GM12878 (cell line): ENCODE data around the gene TNFSF15. TPM values are rescaled to one million over a fixed set of nuclear protein-coding genes. Genes with fewer than 3 reads are reported as not detected.

Source experiments
- ATAC-seq: fragments of 200-7000 bp; cut with Tn5 transposase; 3 replicates; pipeline ENCODE4 v1.9.1; 2020; ENCODE audit warnings: mild to moderate bottlenecking, moderate library complexity
- BruUV-seq: library from RNA; stranded (reverse); fragments of 400-500 nt; replicated peaks from 2 replicates; lab custom pipeline; 2021; lab: Mats Ljungman, UMichigan
- CTCF ChIA-PET: fragments of 300-600 bp; sonication (Branson Sonifier 250); formaldehyde crosslinking; extraction: SDS; loops from one replicate; lab custom pipeline; 2021; ENCODE audit warnings: inconsistent platforms; lab: Yijun Ruan, JAX
- POLR2A ChIA-PET: fragments of 350-600 bp; formaldehyde crosslinking; extraction: SDS; loops from one replicate; lab custom pipeline; 2021; ENCODE audit warnings: inconsistent platforms; lab: Charles Lee
- RAD21 ChIA-PET: fragments of 300-600 bp; sonication (Branson Sonifier 250); formaldehyde crosslinking; loops from one replicate; lab custom pipeline; 2023; ENCODE audit warnings: antibody characterized with exemption; ENCODE audit not compliant: unreplicated experiment; lab: Charles Lee
- SMC1A ChIA-PET: fragments of 300-600 bp; sonication (Branson Sonifier 250); formaldehyde crosslinking; loops from one replicate; lab custom pipeline; 2023; ENCODE audit not compliant: unreplicated experiment, uncharacterized antibody; lab: Charles Lee
- DNase-seq: peaks from one replicate; pipeline ENCODE4 v3.0.0-alpha.2; 2011; ENCODE audit warnings: low read depth, low spot score
- FAIRE-seq: peaks from 3 replicates; lab custom pipeline; 2011; peaks lifted over from hg19 to GRCh38; lab: Jason Lieb, UNC
- H2AFZ ChIP-seq: 2 replicates; pipeline ENCODE4 v1.6.0; 2011; ENCODE audit warnings: low read depth, low read length, control low read depth; ENCODE audit not compliant: control insufficient read depth
- H3K27ac ChIP-seq: 2 replicates; pipeline ENCODE4 v1.5.1; 2011; ENCODE audit warnings: control low read depth; ENCODE audit not compliant: control insufficient read depth, insufficient read depth
- H3K27me3 ChIP-seq, 2 experiments: replicated peaks in 1 of 2; 2 replicates each; pipeline versions ENCODE4 v1.6.0 to v1.6.1; 2011; ENCODE audit warnings: low read length in 1 of 2; ENCODE audit not compliant: control insufficient read depth in 2 of 2, insufficient read depth in 2 of 2
- H3K36me3 ChIP-seq, 2 experiments: 2 replicates each; pipeline ENCODE4 v1.5.1; 2011; ENCODE audit warnings: low read length in 1 of 2; ENCODE audit not compliant: control insufficient read depth in 2 of 2, insufficient read depth in 2 of 2
- H3K4me1 ChIP-seq: 2 replicates; pipeline ENCODE4 v1.6.1; 2011; ENCODE audit warnings: mild to moderate bottlenecking, low read length, moderate library complexity, mixed read lengths; ENCODE audit not compliant: control insufficient read depth, insufficient read depth
- H3K4me2 ChIP-seq: 2 replicates; pipeline ENCODE4 v1.6.0; 2011; ENCODE audit warnings: control low read depth; ENCODE audit not compliant: control insufficient read depth, insufficient read depth
- H3K4me3 ChIP-seq: fragments of 200-600 bp; sonication (generic); 2 replicates; pipeline ENCODE4 v1.5.1; 2016
- H3K79me2 ChIP-seq: 2 replicates; pipeline ENCODE4 v1.6.0; 2011; ENCODE audit warnings: low read length; ENCODE audit not compliant: control insufficient read depth, insufficient read depth
- H3K9ac ChIP-seq: 2 replicates; pipeline ENCODE4 v1.8.0; 2011; ENCODE audit warnings: low read length, control low read depth, mixed read lengths; ENCODE audit not compliant: control insufficient read depth, insufficient read depth
- H3K9me3 ChIP-seq: replicated peaks from 3 replicates; pipeline ENCODE4 v1.5.1; 2011; ENCODE audit warnings: mild to moderate bottlenecking, low read length; ENCODE audit not compliant: control insufficient read depth, insufficient read depth
- H4K20me1 ChIP-seq: 2 replicates; pipeline ENCODE4 v1.6.0; 2011; ENCODE audit not compliant: control insufficient read depth, insufficient read depth
- CEBPB ChIP-seq, 2 experiments: fragments of 150-350 bp in 1 of 2; IDR thresholded peaks; 2 replicates each; pipeline ENCODE4 v1.6.1; 2012 to 2014; ENCODE audit warnings: low read depth in 2 of 2, low read length in 2 of 2, borderline replicate concordance in 1 of 2, inconsistent platforms in 1 of 2
- CHD2 ChIP-seq: IDR thresholded peaks from 2 replicates; pipeline ENCODE4 v1.6.1; 2011; ENCODE audit warnings: low read depth, low read length, improper control_type of control experiment, borderline replicate concordance
- FOS ChIP-seq: IDR thresholded peaks from 3 replicates; pipeline ENCODE4 v1.6.1; 2011; ENCODE audit warnings: borderline replicate concordance; ENCODE audit not compliant: insufficient read length; ENCODE audit errors: extremely low read depth
- IKZF2 ChIP-seq, 2 experiments: fragments of 450-650 bp; IDR thresholded peaks; 2 replicates each; pipeline ENCODE4 v1.6.1; 2017; ENCODE audit warnings: mild to moderate bottlenecking in 2 of 2, moderate library complexity in 2 of 2
- NR2C2 ChIP-seq: IDR thresholded peaks from 2 replicates; pipeline ENCODE4 v1.6.1; 2011; ENCODE audit warnings: borderline replicate concordance, low read depth; ENCODE audit not compliant: control insufficient read depth, insufficient read length
- POU2F2 ChIP-seq: IDR thresholded peaks from 3 replicates; pipeline ENCODE4 v1.6.1; 2011; ENCODE audit warnings: low read depth, mild to moderate bottlenecking, low read length, borderline replicate concordance
- RUNX3 ChIP-seq: IDR thresholded peaks from 2 replicates; pipeline ENCODE4 v1.6.1; 2012; ENCODE audit warnings: low read length, inconsistent platforms
- SIN3A ChIP-seq: IDR thresholded peaks from 2 replicates; pipeline ENCODE4 v1.6.1; 2012; ENCODE audit warnings: low read depth, low read length, improper control_type of control experiment
- SRF ChIP-seq, 2 experiments: IDR thresholded peaks; 2 replicates each; pipeline ENCODE4 v1.6.1; 2011; ENCODE audit warnings: low read depth in 2 of 2, low read length in 2 of 2, mild to moderate bottlenecking in 1 of 2, moderate library complexity in 1 of 2
- SUZ12 ChIP-seq: fragments of 200-600 bp; sonication (generic); IDR thresholded peaks from one replicate; pipeline ENCODE4 v1.6.1; 2018; ENCODE audit warnings: antibody characterized with exemption, mild to moderate bottlenecking; ENCODE audit not compliant: unreplicated experiment
- WGBS: methylation state at CpG from one replicate; pipeline ENCODE4 v1.1.6; 2016; ENCODE audit warnings: low lambda C conversion rate; ENCODE audit not compliant: insufficient replicate concordance, insufficient coverage; ENCODE audit errors: missing lambda C conversion rate; 5-methylcytosine and 5-hydroxymethylcytosine counted together
- in situ Hi-C: fragments of 300-500 bp; cut with MboI; formaldehyde crosslinking; loops from 9 replicates; pipeline ENCODE4 v1.14.3; 2018; ENCODE audit warnings: mixed read lengths
- intact Hi-C: fragments of 100-400 bp; cut with micrococcal nuclease; formaldehyde crosslinking; loops from one replicate; pipeline ENCODE4 v1.14.2; 2022; ENCODE audit not compliant: unreplicated experiment
- polyA plus RNA-seq, 11 experiments: library from polyadenylated mRNA; depleted of rRNA in 4 of 11; unstranded in 6 of 11; stranded (reverse) in 5 of 11; fragments of >200 nt; fragmentation: Nextera tagmentation in 4 of 11; fragmentation: Illumina TruSeq in 1 of 11; extraction: Ambion mirVana in 4 of 11; extraction: Trizol in 1 of 11; gene quantifications; 1 replicate in 1 of 11; 2 replicates in 10 of 11; pipeline versions ENCODE4 v1.2.1 to v1.2.3, GENCODE V29; 2011 to 2016; ENCODE audit warnings: inconsistent platforms in 2 of 11, missing spikeins in 2 of 11, low read depth in 1 of 11
- total RNA-seq, 4 experiments: library from RNA; depleted of rRNA in 3 of 4; stranded (reverse); fragments of >200 nt in 3 of 4; fragmentation: Illumina TruSeq in 1 of 4; extraction: Trizol in 1 of 4; gene quantifications; 2 replicates each; pipeline versions ENCODE4 v1.2.1 to v1.2.3, GENCODE V29; 2013 to 2021
- TF ChIP-seq, protein P1 (sequence below): IDR thresholded peaks from 2 replicates; pipeline ENCODE4 v1.6.1; 2011; ENCODE audit warnings: borderline replicate concordance, low read depth, mild to moderate bottlenecking, moderate library complexity, low read length; ENCODE audit not compliant: insufficient read depth, poor library complexity, severe bottlenecking

TNFSF15 gene
- total and polyA plus RNA-seq, 10 of the 15 experiments (the other 5 are each of a cell fraction or from before 2014, with no cell fraction given) = 0.03 TPM; not detected in 9

DNA sequence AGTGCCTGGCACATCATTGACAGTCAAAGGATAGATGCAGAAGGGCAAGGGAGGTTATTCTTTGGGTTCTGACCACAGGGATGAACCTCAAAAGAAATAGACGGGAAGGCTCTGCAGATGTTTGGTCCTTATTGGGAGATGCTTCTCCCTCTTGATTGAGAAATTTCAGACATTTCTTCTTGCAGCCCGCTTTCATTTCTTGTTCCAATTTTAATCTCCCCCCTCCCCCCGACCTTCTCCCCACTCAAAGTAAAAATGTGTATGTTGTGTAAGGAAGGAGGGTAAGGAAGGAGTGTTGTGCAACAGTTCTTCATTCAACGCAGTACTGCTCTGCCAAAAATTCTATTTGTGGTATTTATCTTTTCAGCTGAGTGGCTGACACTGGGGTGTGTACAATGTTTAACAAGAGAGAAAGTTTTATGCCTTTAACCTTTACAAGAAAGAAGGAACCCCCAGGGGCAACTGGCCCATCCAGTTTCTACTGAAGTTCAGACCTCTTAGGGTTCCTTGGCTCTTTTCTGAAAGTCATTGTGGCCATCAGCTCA lies 46.3 kb upstream of the TNFSF15 start:
- Histone ChIP-seq H3K4me3 (no peak overlapping the region), H3K9me3 (no peaks in the 10 kb centered on the region), H3K27me3 (peaks cover 0 to 3% of the 10 kb centered on the region in 2 experiments; a peak in 1 of 4 replicates), H3K79me2 (no peaks in the 10 kb centered on the region), H2AFZ (no peak overlapping the region), H3K27ac (no peak overlapping the region), H3K9ac (no peak overlapping the region), H3K4me1 (no peaks in the 10 kb centered on the region), H3K4me2 (no peak overlapping the region), H3K36me3 (no peaks in the 10 kb centered on the region), H4K20me1 (no peaks in the 10 kb centered on the region)
- TF ChIP-seq NR2C2 (no peak), POU2F2 (no peak), CHD2 (no peak), RUNX3 (no peak), SIN3A (no peak), SUZ12 (no peak), IKZF2 (IDR thresholded peaks at IDR 0.05) (no peak)
- no peak for ATAC-seq
- ChIA-PET SMC1A (no interaction called here), RAD21 (no interaction called here), CTCF (interaction anchor here (0.8 kb wide), 1 partner anchor 169 kb away, joined by 3 read pairs; no protein-coding TSS in a partner anchor), POLR2A (no interaction called here)
- in situ Hi-C loops (no loop called here), intact Hi-C loops (no loop called here)
- DNase-seq = no peak
- WGBS = 2% methylated on average over 4 of the region's 4 CpGs
- no TSS peak for BruUV-seq
- FAIRE-seq = no peak

DNA sequence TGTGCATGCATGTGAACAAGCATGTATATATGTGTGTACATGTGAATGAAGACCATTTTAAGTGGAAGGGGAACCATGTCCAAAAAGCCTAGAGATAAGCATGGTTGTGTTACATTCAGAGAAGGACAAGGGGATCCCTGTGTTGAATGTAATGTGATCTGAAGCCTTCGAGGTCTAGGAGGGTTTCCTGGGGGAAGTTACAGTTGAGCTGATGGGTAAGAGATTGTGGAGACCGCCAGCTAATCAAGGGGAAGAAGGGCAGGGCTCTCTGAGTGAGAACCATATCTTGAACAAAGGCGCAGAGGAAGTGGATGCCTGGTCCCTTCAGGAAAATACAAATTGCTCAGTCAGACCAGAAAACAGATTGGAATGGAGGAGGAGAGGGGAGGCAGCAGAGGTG lies 45.5 kb upstream of the TNFSF15 start:
- ATAC-seq = no peak
- TF ChIP-seq SRF (IDR thresholded peaks at IDR 0.05; ENCODE audit: low read depth in 2 of 2, low read length in 2 of 2) (no peak), FOS (no peak), CEBPB (IDR thresholded peaks at IDR 0.05; ENCODE audit: borderline replicate concordance in 1 of 2, low read depth in 2 of 2, low read length in 2 of 2) (no peak)
- TF ChIP-seq, protein P1, sequence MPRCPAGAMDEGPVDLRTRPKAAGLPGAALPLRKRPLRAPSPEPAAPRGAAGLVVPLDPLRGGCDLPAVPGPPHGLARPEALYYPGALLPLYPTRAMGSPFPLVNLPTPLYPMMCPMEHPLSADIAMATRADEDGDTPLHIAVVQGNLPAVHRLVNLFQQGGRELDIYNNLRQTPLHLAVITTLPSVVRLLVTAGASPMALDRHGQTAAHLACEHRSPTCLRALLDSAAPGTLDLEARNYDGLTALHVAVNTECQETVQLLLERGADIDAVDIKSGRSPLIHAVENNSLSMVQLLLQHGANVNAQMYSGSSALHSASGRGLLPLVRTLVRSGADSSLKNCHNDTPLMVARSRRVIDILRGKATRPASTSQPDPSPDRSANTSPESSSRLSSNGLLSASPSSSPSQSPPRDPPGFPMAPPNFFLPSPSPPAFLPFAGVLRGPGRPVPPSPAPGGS = no peak
- BruUV-seq = no TSS peak
- no peak overlapping the region for H3K9ac ChIP-seq
- no peak for FAIRE-seq
- no peaks in the 10 kb centered on the region for H3K9me3 ChIP-seq
- no peaks in the 10 kb centered on the region; a peak in 1 of 4 replicates for H3K27me3 ChIP-seq
- no peak overlapping the region for H3K27ac ChIP-seq
- H3K79me2 ChIP-seq = no peaks in the 10 kb centered on the region
- intact Hi-C loops (no loop called here), in situ Hi-C loops (no loop called here)
- no peaks in the 10 kb centered on the region for H3K36me3 ChIP-seq
- DNase-seq = no peak
- no peak overlapping the region for H3K4me2 ChIP-seq
- ChIA-PET SMC1A (no interaction called here), POLR2A (no interaction called here), RAD21 (no interaction called here), CTCF (no interaction called here)
- H3K4me1 ChIP-seq = no peaks in the 10 kb centered on the region
- H4K20me1 ChIP-seq = no peaks in the 10 kb centered on the region
- WGBS = 35% methylated on average over 3 of the region's 3 CpGs
- H3K4me3 ChIP-seq = no peak overlapping the region
- no peak overlapping the region for H2AFZ ChIP-seq
